ENCODE data around the gene GALNT8.

- TF ChIP-seq CTCF (IDR thresholded peaks at IDR 0.05), result no peak
- no peak for TF ChIP-seq POLR2A (IDR thresholded peaks at IDR 0.05)
Observed at GRCh38 chr12:4767186-4767585, 47.0 kb downstream of the GALNT8 start.
